GM23338 (cell line): ENCODE data around the gene PTGER2. TPM values are rescaled to one million over a fixed set of nuclear protein-coding genes. Genes with fewer than 3 reads are reported as not detected.

Experiments
- ATAC-seq: fragments of 200-7000 bp; cut with Tn5 transposase; 3 replicates; pipeline ENCODE4 v1.9.1; 2020
- DNase-seq: peaks from one replicate; pipeline ENCODE4 v3.0.0-alpha.2; 2015; ENCODE audit warnings: low spot score
- H2AFZ ChIP-seq: fragments of 200-600 bp; sonication (generic); 2 replicates; pipeline ENCODE4 v1.8.0; 2016; ENCODE audit warnings: antibody characterized with exemption, mild to moderate bottlenecking, moderate library complexity
- H3F3A ChIP-seq: fragments of 200-600 bp; sonication (generic); replicated peaks from 2 replicates; pipeline ENCODE4 v1.8.0; 2017; ENCODE audit warnings: antibody characterized with exemption, mixed run types, low read depth
- H3K27ac ChIP-seq: fragments of 200-600 bp; sonication (generic); 2 replicates; pipeline ENCODE4 v1.6.1; 2016; ENCODE audit warnings: low read depth
- H3K27me3 ChIP-seq: fragments of 200-600 bp; sonication (generic); 2 replicates; pipeline ENCODE4 v1.8.0; 2016; ENCODE audit warnings: mild to moderate bottlenecking, mixed run types, moderate library complexity; ENCODE audit not compliant: insufficient read depth
- H3K36me3 ChIP-seq: fragments of 200-600 bp; sonication (generic); 2 replicates; pipeline ENCODE4 v1.8.0; 2016; ENCODE audit warnings: mild to moderate bottlenecking; ENCODE audit not compliant: insufficient read depth
- H3K4me1 ChIP-seq: fragments of 200-600 bp; sonication (generic); 2 replicates; pipeline ENCODE4 v1.8.0; 2016; ENCODE audit warnings: mild to moderate bottlenecking, moderate library complexity; ENCODE audit not compliant: insufficient read depth
- H3K4me2 ChIP-seq: fragments of 200-600 bp; sonication (generic); 2 replicates; pipeline ENCODE4 v1.7.1; 2017; ENCODE audit warnings: mixed run types
- H3K4me3 ChIP-seq: fragments of 200-600 bp; sonication (generic); 2 replicates; pipeline ENCODE4 v1.6.1; 2016; ENCODE audit warnings: mixed run types
- H3K79me2 ChIP-seq: fragments of 200-600 bp; sonication (generic); replicated peaks from 2 replicates; pipeline ENCODE4 v1.8.0; 2017; ENCODE audit warnings: mild to moderate bottlenecking; ENCODE audit not compliant: insufficient read depth
- H3K9me2 ChIP-seq: fragments of 200-600 bp; sonication (generic); 2 replicates; pipeline ENCODE4 v1.8.0; 2017; ENCODE audit not compliant: insufficient read depth
- H4K20me1 ChIP-seq: fragments of 200-600 bp; sonication (generic); replicated peaks from 2 replicates; pipeline ENCODE4 v1.8.0; 2017; ENCODE audit warnings: mild to moderate bottlenecking; ENCODE audit not compliant: insufficient read depth
- H3K27ac Mint-ChIP-seq: 2 replicates; pipeline ENCODE4 v1.8.0; 2020; ENCODE audit warnings: inconsistent platforms, mild to moderate bottlenecking, moderate library complexity, mixed read lengths
- H3K27me3 Mint-ChIP-seq: 3 replicates; pipeline ENCODE4 v1.8.0; 2022; ENCODE audit warnings: low read depth, mild to moderate bottlenecking, moderate library complexity, mixed read lengths, inconsistent platforms; ENCODE audit not compliant: insufficient read depth, poor library complexity
- H3K36me3 Mint-ChIP-seq: 3 replicates; pipeline ENCODE4 v1.8.0; 2021; ENCODE audit warnings: low read depth, mild to moderate bottlenecking, inconsistent platforms, moderate library complexity, mixed read lengths
- H3K4me1 Mint-ChIP-seq: 3 replicates; pipeline ENCODE4 v1.8.0; 2020; ENCODE audit warnings: mild to moderate bottlenecking, inconsistent platforms, mixed read lengths
- H3K4me3 Mint-ChIP-seq: 3 replicates; pipeline ENCODE4 v1.8.0; 2021; ENCODE audit warnings: moderate library complexity, mild to moderate bottlenecking, inconsistent platforms, mixed read lengths
- H3K9me3 Mint-ChIP-seq: 3 replicates; pipeline ENCODE4 v1.8.0; 2020; ENCODE audit warnings: moderate library complexity, mild to moderate bottlenecking, inconsistent platforms, mixed read lengths
- CREB1 ChIP-seq: fragments of 250-450 bp; sonication (Bioruptor Pico); IDR thresholded peaks from 2 replicates; pipeline ENCODE4 v1.5.0; 2020; ENCODE audit warnings: low read depth, mild to moderate bottlenecking, moderate library complexity
- CTCF ChIP-seq, 2 experiments: fragments of 200-600 bp in 1 of 2; sonication (generic) in 1 of 2; conservative IDR thresholded peaks; 2 replicates each; pipeline versions ENCODE4 v1.5.1 to v1.6.1; 2016 to 2017; ENCODE audit warnings: antibody characterized with exemption in 2 of 2, low read depth in 2 of 2, mild to moderate bottlenecking in 2 of 2, moderate library complexity in 1 of 2
- ETS1 ChIP-seq: IDR thresholded peaks from 2 replicates; pipeline ENCODE4 v1.6.1; 2016; ENCODE audit warnings: antibody characterized with exemption
- EZH2 ChIP-seq: fragments of 200-600 bp; sonication (generic); IDR thresholded peaks from one replicate; pipeline ENCODE4 v1.8.0; 2017; ENCODE audit warnings: antibody characterized with exemption, mild to moderate bottlenecking, low read depth; ENCODE audit not compliant: unreplicated experiment
- EZH2phosphoT487 ChIP-seq: fragments of 200-600 bp; sonication (generic); IDR thresholded peaks from one replicate; pipeline ENCODE4 v1.8.1; 2018; ENCODE audit warnings: antibody characterized with exemption; ENCODE audit not compliant: unreplicated experiment
- JUNB ChIP-seq: IDR thresholded peaks from one replicate; pipeline ENCODE4 v1.6.1; 2016; ENCODE audit warnings: antibody characterized with exemption; ENCODE audit not compliant: unreplicated experiment
- NANOG ChIP-seq: IDR thresholded peaks from 2 replicates; pipeline ENCODE4 v1.6.1; 2016; ENCODE audit warnings: antibody characterized with exemption, borderline replicate concordance
- POLR2AphosphoS5 ChIP-seq: IDR thresholded peaks from 2 replicates; pipeline ENCODE4 v1.6.1; 2016; ENCODE audit warnings: antibody characterized with exemption, low read depth
- REST ChIP-seq: IDR thresholded peaks from one replicate; pipeline ENCODE4 v1.6.1; 2018; ENCODE audit warnings: antibody characterized with exemption; ENCODE audit not compliant: unreplicated experiment
- STAT1 ChIP-seq: IDR thresholded peaks from one replicate; pipeline ENCODE4 v1.6.1; 2016; ENCODE audit warnings: antibody characterized with exemption; ENCODE audit not compliant: unreplicated experiment
- ZNF114 ChIP-seq: fragments of 250-450 bp; sonication (Bioruptor Pico); IDR thresholded peaks from 2 replicates; pipeline ENCODE4 v1.5.0; 2020; ENCODE audit warnings: mild to moderate bottlenecking, moderate library complexity
- ZNF331 ChIP-seq: fragments of 250-450 bp; sonication (Bioruptor Pico); IDR thresholded peaks from 2 replicates; pipeline ENCODE4 v1.5.0; 2020; ENCODE audit warnings: low read depth, mild to moderate bottlenecking, moderate library complexity
- ZNF462 ChIP-seq: fragments of 250-450 bp; sonication (Bioruptor Pico); IDR thresholded peaks from 2 replicates; pipeline ENCODE4 v1.5.0; 2020; ENCODE audit warnings: mild to moderate bottlenecking, moderate library complexity
- polyA plus RNA-seq: library from polyadenylated mRNA; unstranded; fragments of >200 nt; fragmentation: Nextera tagmentation; extraction: Ambion mirVana; gene quantifications from 2 replicates; pipeline ENCODE4 v1.2.1, GENCODE V29; 2016
- total RNA-seq: library from RNA; depleted of rRNA; stranded (reverse); fragments of >200 nt; shearing (Covaris generic); gene quantifications from 2 replicates; pipeline ENCODE4 v1.2.3, GENCODE V29; 2014

Gene PTGER2
- total and polyA plus RNA-seq, 2 experiments from 2014 or later = 1.3 TPM

- H3K9me2 ChIP-seq = no peaks in the 10 kb centered on the region
- no peak overlapping the region for H3K27ac ChIP-seq
- no peak overlapping the region for H2AFZ ChIP-seq
- H4K20me1 ChIP-seq = no peaks in the 10 kb centered on the region
- no peak overlapping the region for H3K4me2 ChIP-seq
- no peak overlapping the region for H3K27ac Mint-ChIP-seq
- peaks cover 17% of the 10 kb centered on the region for H3K4me1 ChIP-seq
- H3F3A ChIP-seq = no peaks in the 10 kb centered on the region
- H3K4me3 ChIP-seq = no peak overlapping the region
- peaks cover 46% of the 10 kb centered on the region for H3K27me3 Mint-ChIP-seq
- peaks cover 62% of the 10 kb centered on the region for H3K27me3 ChIP-seq
- DNase-seq (no peak), ATAC-seq (no peak)
- no peaks in the 10 kb centered on the region for H3K36me3 ChIP-seq
- H3K36me3 Mint-ChIP-seq = no peaks in the 10 kb centered on the region; the same call in 2 of the 3 replicates
- TF ChIP-seq ZNF114 (CRISPR knock-in tag) = no peak
- no peak for TF ChIP-seq CREB1
- no peak for TF ChIP-seq ETS1
- no peak for TF ChIP-seq POLR2AphosphoS5
- no peak for TF ChIP-seq ZNF462 (CRISPR knock-in tag)
- TF ChIP-seq ZNF331 (CRISPR knock-in tag) = no peak
- TF ChIP-seq CTCF (conservative IDR thresholded peaks at IDR 0.05; ENCODE audit: low read depth in 2 of 2) = no peak
- TF ChIP-seq EZH2 = no peak
- TF ChIP-seq REST = no peak
- no peak for TF ChIP-seq NANOG
- TF ChIP-seq STAT1 = no peak
- no peak for TF ChIP-seq JUNB
- no peak for TF ChIP-seq EZH2phosphoT487
- peaks cover 26% of the 10 kb centered on the region for H3K4me1 Mint-ChIP-seq
- H3K9me3 Mint-ChIP-seq = no peaks in the 10 kb centered on the region
- H3K79me2 ChIP-seq = no peaks in the 10 kb centered on the region
- no peak overlapping the region for H3K4me3 Mint-ChIP-seq
Measured at GRCh38 chr14:52269982-52270381, 44.1 kb upstream of the PTGER2 start.
